ENCODE results near the gene TAF12. TPM values are rescaled to one million over a fixed set of nuclear protein-coding genes. Genes with fewer than 3 reads are reported as not detected.

The TAF12 gene
- total RNA-seq, 1 experiment from 2014 or later, result 33.9 TPM

DNA sequence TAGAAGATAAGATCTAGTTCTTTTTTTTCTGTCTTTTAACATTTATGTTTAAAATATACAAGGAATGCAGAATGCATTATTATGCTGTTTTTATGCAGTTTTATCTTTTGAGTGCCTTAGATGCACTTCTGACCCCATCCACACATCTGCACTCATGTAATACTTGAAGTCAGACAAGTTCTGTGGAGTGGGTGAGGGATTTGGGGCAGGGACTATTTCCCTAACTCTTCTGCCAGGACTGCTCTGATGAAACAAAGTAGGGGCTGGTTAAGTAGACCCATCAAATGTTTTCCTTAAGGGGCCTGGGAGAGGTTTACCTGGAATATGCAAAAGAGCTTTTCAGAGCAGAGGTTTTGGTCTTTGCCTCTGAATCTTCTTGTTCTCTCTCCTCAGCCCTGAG lies 78.6 kb downstream of the TAF12 start:
- CTCF ChIA-PET, result no interaction called here
- POLR2A ChIA-PET, result no interaction called here
- peaks cover 15% of the 10 kb centered on the region for H3K36me3 ChIP-seq (ENCODE audit: control insufficient read depth, insufficient read depth, low read length)
- DNase-seq (ENCODE audit: low read depth, low spot score) (no peak), ATAC-seq (no peak)
- no peaks in the 10 kb centered on the region for H3K9me3 ChIP-seq (ENCODE audit: control insufficient read depth, insufficient read depth, low read depth, low read length)
- intact Hi-C loops (cut with micrococcal nuclease; ENCODE audit: unreplicated experiment) (no loop called here), in situ Hi-C loops (cut with HindIII; ENCODE audit: low pct_unique_long_range_greater_than_20kb, low sequenced_read_pairs) (no loop called here)
- no peak for TF ChIP-seq SIN3A (IDR thresholded peaks at IDR 0.05; ENCODE audit: borderline replicate concordance, insufficient read depth, low read depth, low read length)
- TF ChIP-seq POLR2AphosphoS5 (IDR thresholded peaks at IDR 0.05; ENCODE audit: low read depth, low read length), result no peak
- TF ChIP-seq REST (IDR thresholded peaks at IDR 0.05; ENCODE audit: insufficient read depth in 1 of 2, low read depth in 2 of 2, low read length in 1 of 2), result no peak
- no peak overlapping the region for H3K27ac ChIP-seq (ENCODE audit: low read length)
- H3K4me1 ChIP-seq (ENCODE audit: control insufficient read depth, insufficient read depth, low read length), result no peaks in the 10 kb centered on the region
- BruUV-seq (replicated peaks), result no TSS peak
- H3K27me3 ChIP-seq (ENCODE audit: control insufficient read depth, insufficient read depth, low read length), result no peaks in the 10 kb centered on the region
- no peak overlapping the region for H3K4me3 ChIP-seq (ENCODE audit: low read depth in 2 of 2, low read length in 2 of 2)

DNA sequence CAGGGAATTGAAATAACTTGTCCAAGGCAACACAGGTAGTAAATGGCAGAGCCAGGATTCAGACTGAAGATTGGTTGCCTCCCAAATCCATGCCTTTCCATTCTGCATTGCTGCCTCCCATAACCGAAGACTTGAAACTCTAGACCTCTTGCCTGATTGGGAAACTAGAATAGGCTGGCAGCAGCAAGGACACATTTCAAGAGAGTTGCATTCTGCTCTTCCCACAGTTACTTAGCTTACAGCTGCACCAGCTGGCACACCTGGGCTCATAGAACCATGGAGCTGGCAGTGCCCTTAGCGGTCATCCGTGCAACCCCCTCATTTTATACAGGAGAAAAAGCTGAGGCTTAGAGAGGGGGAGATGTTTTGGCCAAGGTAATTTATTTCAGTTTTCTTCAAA lies 82.0 kb downstream of the TAF12 start:
- H3K4me3 ChIP-seq (ENCODE audit: low read depth in 2 of 2, low read length in 2 of 2), result no peak overlapping the region
- no TSS peak for BruUV-seq (replicated peaks)
- H3K27ac ChIP-seq (ENCODE audit: low read length), result no peak overlapping the region
- no peaks in the 10 kb centered on the region for H3K4me1 ChIP-seq (ENCODE audit: control insufficient read depth, insufficient read depth, low read length)
- intact Hi-C loops (cut with micrococcal nuclease; ENCODE audit: unreplicated experiment) (no loop called here), in situ Hi-C loops (cut with HindIII; ENCODE audit: low pct_unique_long_range_greater_than_20kb, low sequenced_read_pairs) (no loop called here)
- no peaks in the 10 kb centered on the region for H3K9me3 ChIP-seq (ENCODE audit: control insufficient read depth, insufficient read depth, low read depth, low read length)
- peaks cover 11% of the 10 kb centered on the region for H3K36me3 ChIP-seq (ENCODE audit: control insufficient read depth, insufficient read depth, low read length)
- POLR2A ChIA-PET, result interaction anchor here (0.6 kb wide), 2 partner anchors 15 to 533 kb away, joined by 3 to 6 read pairs; no protein-coding TSS in a partner anchor
- CTCF ChIA-PET, result no interaction called here
- TF ChIP-seq REST (IDR thresholded peaks at IDR 0.05; ENCODE audit: insufficient read depth in 1 of 2, low read depth in 2 of 2, low read length in 1 of 2), result no peak
- TF ChIP-seq, protein P1, sequence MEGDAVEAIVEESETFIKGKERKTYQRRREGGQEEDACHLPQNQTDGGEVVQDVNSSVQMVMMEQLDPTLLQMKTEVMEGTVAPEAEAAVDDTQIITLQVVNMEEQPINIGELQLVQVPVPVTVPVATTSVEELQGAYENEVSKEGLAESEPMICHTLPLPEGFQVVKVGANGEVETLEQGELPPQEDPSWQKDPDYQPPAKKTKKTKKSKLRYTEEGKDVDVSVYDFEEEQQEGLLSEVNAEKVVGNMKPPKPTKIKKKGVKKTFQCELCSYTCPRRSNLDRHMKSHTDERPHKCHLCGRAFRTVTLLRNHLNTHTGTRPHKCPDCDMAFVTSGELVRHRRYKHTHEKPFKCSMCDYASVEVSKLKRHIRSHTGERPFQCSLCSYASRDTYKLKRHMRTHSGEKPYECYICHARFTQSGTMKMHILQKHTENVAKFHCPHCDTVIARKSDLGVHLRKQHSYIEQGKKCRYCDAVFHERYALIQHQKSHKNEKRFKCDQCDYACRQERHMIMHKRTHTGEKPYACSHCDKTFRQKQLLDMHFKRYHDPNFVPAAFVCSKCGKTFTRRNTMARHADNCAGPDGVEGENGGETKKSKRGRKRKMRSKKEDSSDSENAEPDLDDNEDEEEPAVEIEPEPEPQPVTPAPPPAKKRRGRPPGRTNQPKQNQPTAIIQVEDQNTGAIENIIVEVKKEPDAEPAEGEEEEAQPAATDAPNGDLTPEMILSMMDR (IDR thresholded peaks at IDR 0.05), result no peak
- no peak for TF ChIP-seq TCF7L2 (IDR thresholded peaks at IDR 0.05; ENCODE audit: low read depth, low read length)
- no peak for TF ChIP-seq POLR2AphosphoS5 (IDR thresholded peaks at IDR 0.05; ENCODE audit: low read depth, low read length)
- no peak for TF ChIP-seq SIN3A (IDR thresholded peaks at IDR 0.05; ENCODE audit: borderline replicate concordance, insufficient read depth, low read depth, low read length)
- DNase-seq (ENCODE audit: low read depth, low spot score) (no peak), ATAC-seq (0 out of 2 replicates have a peak, but pooled peaks have one; percentile 26)
- no peaks in the 10 kb centered on the region for H3K27me3 ChIP-seq (ENCODE audit: control insufficient read depth, insufficient read depth, low read length)

Other genes with a start within 250 kb of the TAF12 start
- 61.2 TPM for gene RCC1, start 137.0 kb downstream of the TAF12 start, total RNA-seq (2021; ENCODE audit: unreplicated experiment)
- 39.1 TPM for gene TRNAU1AP, start 90.0 kb downstream of the TAF12 start, total RNA-seq (2021; ENCODE audit: unreplicated experiment)
- 4.2 TPM for gene RAB42, start 50.8 kb downstream of the TAF12 start, total RNA-seq (2021; ENCODE audit: unreplicated experiment)
- not detected for gene RNU11, start 5.5 kb upstream of the TAF12 start, total RNA-seq (2021; ENCODE audit: unreplicated experiment)
- gene GMEB1, start 25.7 kb upstream of the TAF12 start, total RNA-seq (2021; ENCODE audit: unreplicated experiment), result 13.8 TPM
- gene YTHDF2, start 93.9 kb upstream of the TAF12 start, total RNA-seq (2021; ENCODE audit: unreplicated experiment), result 97.3 TPM
- gene OPRD1, start 169.1 kb upstream of the TAF12 start, total RNA-seq (2021; ENCODE audit: unreplicated experiment), result 5.4 TPM

Data from Panc1 (cell line).